MM.1S (cell line): ENCODE results near the gene GATA5.

Source experiments
- DNase-seq: peaks from one replicate; pipeline ENCODE4 v3.0.0-alpha.2; 2015
- H2AFZ ChIP-seq: fragments of 300-600 bp; sonication (generic); 2 replicates; pipeline ENCODE4 v1.6.0; 2016; ENCODE audit warnings: antibody characterized with exemption, low read length
- H3F3A ChIP-seq: fragments of 300-600 bp; sonication (generic); 2 replicates; pipeline ENCODE4 v1.6.1; 2016; ENCODE audit warnings: mild to moderate bottlenecking, antibody characterized with exemption, low read length, moderate library complexity, mixed read lengths; ENCODE audit not compliant: insufficient read depth
- H3K27ac ChIP-seq: fragments of 300-600 bp; sonication (generic); 2 replicates; pipeline ENCODE4 v1.5.1; 2016; ENCODE audit warnings: mild to moderate bottlenecking, low read length
- H3K27me3 ChIP-seq: fragments of 300-600 bp; sonication (generic); replicated peaks from 2 replicates; pipeline ENCODE4 v1.6.0; 2016; ENCODE audit warnings: low read length; ENCODE audit not compliant: insufficient read depth
- H3K36me3 ChIP-seq: fragments of 300-600 bp; sonication (generic); replicated peaks from 2 replicates; pipeline ENCODE4 v1.6.1; 2016; ENCODE audit warnings: mild to moderate bottlenecking, low read length, mixed read lengths; ENCODE audit not compliant: insufficient read depth
- H3K4me1 ChIP-seq: fragments of 300-600 bp; sonication (generic); 2 replicates; pipeline ENCODE4 v1.6.1; 2016; ENCODE audit warnings: low read length, mixed read lengths
- H3K4me2 ChIP-seq: fragments of 300-600 bp; sonication (generic); 2 replicates; pipeline ENCODE4 v1.6.0; 2016; ENCODE audit warnings: low read depth, low read length
- H3K4me3 ChIP-seq: fragments of 300-600 bp; sonication (generic); 2 replicates; pipeline ENCODE4 v1.5.1; 2016; ENCODE audit warnings: low read length, mixed read lengths
- H3K79me2 ChIP-seq: fragments of 300-600 bp; sonication (generic); 2 replicates; pipeline ENCODE4 v1.6.1; 2016; ENCODE audit warnings: mixed run types, low read length, mixed read lengths
- H3K9ac ChIP-seq: fragments of 300-600 bp; sonication (generic); 2 replicates; pipeline ENCODE4 v1.6.1; 2016; ENCODE audit warnings: low read length, mixed read lengths
- H3K9me2 ChIP-seq: fragments of 300-600 bp; sonication (generic); replicated peaks from 2 replicates; pipeline ENCODE4 v1.6.1; 2016; ENCODE audit warnings: mild to moderate bottlenecking, low read length, mixed read lengths; ENCODE audit not compliant: insufficient read depth
- H3K9me3 ChIP-seq: fragments of 300-600 bp; sonication (generic); replicated peaks from 2 replicates; pipeline ENCODE4 v1.6.1; 2016; ENCODE audit warnings: mild to moderate bottlenecking, low read length, mixed read lengths; ENCODE audit not compliant: insufficient read depth
- H4K20me1 ChIP-seq: fragments of 300-600 bp; sonication (generic); 2 replicates; pipeline ENCODE4 v1.6.1; 2016; ENCODE audit warnings: mild to moderate bottlenecking, low read length, moderate library complexity, mixed read lengths; ENCODE audit not compliant: insufficient read depth
- CTCF ChIP-seq: fragments of 300-600 bp; sonication (generic); IDR thresholded peaks from 2 replicates; pipeline ENCODE4 v1.5.1; 2016; ENCODE audit warnings: antibody characterized with exemption, low read length, mixed read lengths
- EZH2 ChIP-seq: fragments of 300-600 bp; sonication (generic); optimal IDR thresholded peaks from 2 replicates; pipeline ENCODE3; 2017; ENCODE audit warnings: low read depth, mild to moderate bottlenecking, antibody characterized with exemption, low read length, mixed read lengths
- EZH2phosphoT487 ChIP-seq: fragments of 300-600 bp; sonication (generic); IDR thresholded peaks from 2 replicates; pipeline ENCODE4 v1.6.1; 2018; ENCODE audit warnings: antibody characterized with exemption, low read length

The GATA5 gene

GRCh38 chr20:62425281-62426058 lies 50.3 kb downstream of the GATA5 start:
- TF ChIP-seq CTCF (no peak), EZH2 (no peak), EZH2phosphoT487 (no peak)
- no peak for DNase-seq
- no peaks in the 10 kb centered on the region for H4K20me1 ChIP-seq
- H3K79me2 ChIP-seq, result no peaks in the 10 kb centered on the region
- H3K36me3 ChIP-seq, result no peaks in the 10 kb centered on the region
- no peak overlapping the region for H3K4me3 ChIP-seq
- H3K4me2 ChIP-seq, result no peak overlapping the region
- no peak overlapping the region for H2AFZ ChIP-seq
- no peaks in the 10 kb centered on the region for H3K4me1 ChIP-seq
- no peaks in the 10 kb centered on the region for H3F3A ChIP-seq
- H3K9me3 ChIP-seq, result no peaks in the 10 kb centered on the region
- H3K9ac ChIP-seq, result no peak overlapping the region
- H3K27ac ChIP-seq, result no peak overlapping the region
- peaks cover 95% of the 10 kb centered on the region for H3K27me3 ChIP-seq
- H3K9me2 ChIP-seq, result no peaks in the 10 kb centered on the region

GRCh38 chr20:62424249-62425107 lies 51.3 kb downstream of the GATA5 start:
- no peak for DNase-seq
- H3K36me3 ChIP-seq, result no peaks in the 10 kb centered on the region
- H3K79me2 ChIP-seq, result no peaks in the 10 kb centered on the region
- TF ChIP-seq CTCF (no peak), EZH2 (no peak), EZH2phosphoT487 (no peak)
- no peaks in the 10 kb centered on the region for H4K20me1 ChIP-seq
- no peaks in the 10 kb centered on the region for H3F3A ChIP-seq
- H2AFZ ChIP-seq, result no peak overlapping the region
- no peak overlapping the region for H3K4me2 ChIP-seq
- H3K4me3 ChIP-seq, result no peak overlapping the region
- no peak overlapping the region for H3K27ac ChIP-seq
- no peaks in the 10 kb centered on the region for H3K4me1 ChIP-seq
- no peak overlapping the region for H3K9ac ChIP-seq
- H3K27me3 ChIP-seq, result peaks cover 95% of the 10 kb centered on the region
- H3K9me2 ChIP-seq, result no peaks in the 10 kb centered on the region
- H3K9me3 ChIP-seq, result no peaks in the 10 kb centered on the region

GRCh38 chr20:62423326-62423706 lies 52.5 kb downstream of the GATA5 start:
- Histone ChIP-seq H3K9me2 (no peaks in the 10 kb centered on the region), H3K27ac (no peak overlapping the region), H3K4me2 (no peak overlapping the region), H3K27me3 (peaks cover 95% of the 10 kb centered on the region), H2AFZ (no peak overlapping the region), H3K9ac (no peak overlapping the region), H3K79me2 (no peaks in the 10 kb centered on the region), H3K36me3 (no peaks in the 10 kb centered on the region), H3F3A (no peaks in the 10 kb centered on the region), H3K9me3 (no peaks in the 10 kb centered on the region), H3K4me1 (no peaks in the 10 kb centered on the region), H4K20me1 (no peaks in the 10 kb centered on the region), H3K4me3 (no peak overlapping the region)
- DNase-seq, result no peak
- no peak for TF ChIP-seq EZH2
- no peak for TF ChIP-seq CTCF
- TF ChIP-seq EZH2phosphoT487, result no peak
